ENCODE data around the gene UMOD.

Gene UMOD

GRCh38 chr16:20291208-20292206 is 61.0 kb downstream of the UMOD start:
- no peak for DNase-seq

GRCh38 chr16:20289571-20289970 is 62.9 kb downstream of the UMOD start:
- no peak for DNase-seq

- no peak for DNase-seq
These were observed 66.5 kb downstream of the UMOD start for GRCh38 chr16:20285993-20286499.
